ENCODE data around the gene ATP6V1E1. TPM values are rescaled to one million over a fixed set of nuclear protein-coding genes. Genes with fewer than 3 reads are reported as not detected.

The ATP6V1E1 gene
- total and polyA plus RNA-seq, 9 of the 15 experiments (the other 6 are each of a cell fraction or from before 2014, with no cell fraction given): 122 to 249 (median 179) TPM

DNA sequence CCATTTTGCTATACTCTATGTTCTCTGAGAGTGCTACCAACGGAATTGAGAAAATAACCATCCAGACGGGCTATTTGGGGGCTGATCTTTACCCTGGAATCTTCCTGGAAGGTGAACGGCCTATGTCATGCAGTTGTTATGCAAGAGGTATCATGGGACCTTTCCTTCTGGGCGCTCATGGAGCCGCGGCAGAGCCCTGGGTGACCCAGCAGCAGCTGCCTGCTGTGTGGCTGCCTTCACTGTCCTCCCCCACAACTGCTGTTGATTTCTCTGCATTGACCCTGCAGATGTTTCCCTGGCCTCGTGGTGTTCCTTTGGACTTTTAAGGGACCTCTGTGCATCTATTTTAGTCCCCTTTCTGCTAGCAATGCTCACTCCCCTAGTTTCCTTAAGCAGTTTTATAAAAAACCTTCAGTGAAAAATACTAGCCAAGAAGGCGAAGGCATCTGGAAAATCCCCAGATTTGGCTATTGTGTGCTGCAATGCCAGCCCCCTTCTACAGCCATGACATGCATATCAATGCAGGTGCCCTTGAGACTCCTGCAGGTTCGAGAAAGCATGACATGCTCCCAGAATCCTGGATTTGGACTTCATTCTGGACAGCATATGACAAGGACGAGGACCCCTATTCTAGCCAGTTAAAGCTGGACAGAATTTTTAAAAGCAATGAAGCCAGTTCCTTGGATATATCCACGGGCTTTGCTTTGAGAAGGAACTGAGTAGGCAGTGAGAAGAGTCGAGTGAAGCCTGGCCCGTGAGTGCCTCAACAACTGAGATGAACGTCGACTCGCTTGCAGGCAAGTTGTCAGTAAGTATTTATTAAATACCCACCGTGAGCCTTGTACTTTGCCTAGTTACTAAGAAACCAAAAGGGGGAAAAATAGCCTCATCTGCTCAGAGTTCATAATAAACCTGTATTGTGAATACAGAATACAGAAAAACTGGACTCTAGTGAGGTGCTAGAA lies 65.4 kb downstream of the ATP6V1E1 start, which contains the start of gene SLC25A18 (continued):
- TF ChIP-seq, protein P1, sequence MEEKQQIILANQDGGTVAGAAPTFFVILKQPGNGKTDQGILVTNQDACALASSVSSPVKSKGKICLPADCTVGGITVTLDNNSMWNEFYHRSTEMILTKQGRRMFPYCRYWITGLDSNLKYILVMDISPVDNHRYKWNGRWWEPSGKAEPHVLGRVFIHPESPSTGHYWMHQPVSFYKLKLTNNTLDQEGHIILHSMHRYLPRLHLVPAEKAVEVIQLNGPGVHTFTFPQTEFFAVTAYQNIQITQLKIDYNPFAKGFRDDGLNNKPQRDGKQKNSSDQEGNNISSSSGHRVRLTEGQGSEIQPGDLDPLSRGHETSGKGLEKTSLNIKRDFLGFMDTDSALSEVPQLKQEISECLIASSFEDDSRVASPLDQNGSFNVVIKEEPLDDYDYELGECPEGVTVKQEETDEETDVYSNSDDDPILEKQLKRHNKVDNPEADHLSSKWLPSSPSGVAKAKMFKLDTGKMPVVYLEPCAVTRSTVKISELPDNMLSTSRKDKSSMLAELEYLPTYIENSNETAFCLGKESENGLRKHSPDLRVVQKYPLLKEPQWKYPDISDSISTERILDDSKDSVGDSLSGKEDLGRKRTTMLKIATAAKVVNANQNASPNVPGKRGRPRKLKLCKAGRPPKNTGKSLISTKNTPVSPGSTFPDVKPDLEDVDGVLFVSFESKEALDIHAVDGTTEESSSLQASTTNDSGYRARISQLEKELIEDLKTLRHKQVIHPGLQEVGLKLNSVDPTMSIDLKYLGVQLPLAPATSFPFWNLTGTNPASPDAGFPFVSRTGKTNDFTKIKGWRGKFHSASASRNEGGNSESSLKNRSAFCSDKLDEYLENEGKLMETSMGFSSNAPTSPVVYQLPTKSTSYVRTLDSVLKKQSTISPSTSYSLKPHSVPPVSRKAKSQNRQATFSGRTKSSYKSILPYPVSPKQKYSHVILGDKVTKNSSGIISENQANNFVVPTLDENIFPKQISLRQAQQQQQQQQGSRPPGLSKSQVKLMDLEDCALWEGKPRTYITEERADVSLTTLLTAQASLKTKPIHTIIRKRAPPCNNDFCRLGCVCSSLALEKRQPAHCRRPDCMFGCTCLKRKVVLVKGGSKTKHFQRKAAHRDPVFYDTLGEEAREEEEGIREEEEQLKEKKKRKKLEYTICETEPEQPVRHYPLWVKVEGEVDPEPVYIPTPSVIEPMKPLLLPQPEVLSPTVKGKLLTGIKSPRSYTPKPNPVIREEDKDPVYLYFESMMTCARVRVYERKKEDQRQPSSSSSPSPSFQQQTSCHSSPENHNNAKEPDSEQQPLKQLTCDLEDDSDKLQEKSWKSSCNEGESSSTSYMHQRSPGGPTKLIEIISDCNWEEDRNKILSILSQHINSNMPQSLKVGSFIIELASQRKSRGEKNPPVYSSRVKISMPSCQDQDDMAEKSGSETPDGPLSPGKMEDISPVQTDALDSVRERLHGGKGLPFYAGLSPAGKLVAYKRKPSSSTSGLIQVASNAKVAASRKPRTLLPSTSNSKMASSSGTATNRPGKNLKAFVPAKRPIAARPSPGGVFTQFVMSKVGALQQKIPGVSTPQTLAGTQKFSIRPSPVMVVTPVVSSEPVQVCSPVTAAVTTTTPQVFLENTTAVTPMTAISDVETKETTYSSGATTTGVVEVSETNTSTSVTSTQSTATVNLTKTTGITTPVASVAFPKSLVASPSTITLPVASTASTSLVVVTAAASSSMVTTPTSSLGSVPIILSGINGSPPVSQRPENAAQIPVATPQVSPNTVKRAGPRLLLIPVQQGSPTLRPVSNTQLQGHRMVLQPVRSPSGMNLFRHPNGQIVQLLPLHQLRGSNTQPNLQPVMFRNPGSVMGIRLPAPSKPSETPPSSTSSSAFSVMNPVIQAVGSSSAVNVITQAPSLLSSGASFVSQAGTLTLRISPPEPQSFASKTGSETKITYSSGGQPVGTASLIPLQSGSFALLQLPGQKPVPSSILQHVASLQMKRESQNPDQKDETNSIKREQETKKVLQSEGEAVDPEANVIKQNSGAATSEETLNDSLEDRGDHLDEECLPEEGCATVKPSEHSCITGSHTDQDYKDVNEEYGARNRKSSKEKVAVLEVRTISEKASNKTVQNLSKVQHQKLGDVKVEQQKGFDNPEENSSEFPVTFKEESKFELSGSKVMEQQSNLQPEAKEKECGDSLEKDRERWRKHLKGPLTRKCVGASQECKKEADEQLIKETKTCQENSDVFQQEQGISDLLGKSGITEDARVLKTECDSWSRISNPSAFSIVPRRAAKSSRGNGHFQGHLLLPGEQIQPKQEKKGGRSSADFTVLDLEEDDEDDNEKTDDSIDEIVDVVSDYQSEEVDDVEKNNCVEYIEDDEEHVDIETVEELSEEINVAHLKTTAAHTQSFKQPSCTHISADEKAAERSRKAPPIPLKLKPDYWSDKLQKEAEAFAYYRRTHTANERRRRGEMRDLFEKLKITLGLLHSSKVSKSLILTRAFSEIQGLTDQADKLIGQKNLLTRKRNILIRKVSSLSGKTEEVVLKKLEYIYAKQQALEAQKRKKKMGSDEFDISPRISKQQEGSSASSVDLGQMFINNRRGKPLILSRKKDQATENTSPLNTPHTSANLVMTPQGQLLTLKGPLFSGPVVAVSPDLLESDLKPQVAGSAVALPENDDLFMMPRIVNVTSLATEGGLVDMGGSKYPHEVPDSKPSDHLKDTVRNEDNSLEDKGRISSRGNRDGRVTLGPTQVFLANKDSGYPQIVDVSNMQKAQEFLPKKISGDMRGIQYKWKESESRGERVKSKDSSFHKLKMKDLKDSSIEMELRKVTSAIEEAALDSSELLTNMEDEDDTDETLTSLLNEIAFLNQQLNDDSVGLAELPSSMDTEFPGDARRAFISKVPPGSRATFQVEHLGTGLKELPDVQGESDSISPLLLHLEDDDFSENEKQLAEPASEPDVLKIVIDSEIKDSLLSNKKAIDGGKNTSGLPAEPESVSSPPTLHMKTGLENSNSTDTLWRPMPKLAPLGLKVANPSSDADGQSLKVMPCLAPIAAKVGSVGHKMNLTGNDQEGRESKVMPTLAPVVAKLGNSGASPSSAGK (IDR thresholded peaks at IDR 0.05): no peak
- no peak for TF ChIP-seq TFAM (CRISPR knock-in tag; conservative IDR thresholded peaks at IDR 0.05)
- TF ChIP-seq ZNF436 (CRISPR knock-in tag; IDR thresholded peaks at IDR 0.05): no peak
- no peak for TF ChIP-seq NCOR1 (IDR thresholded peaks at IDR 0.05)
- no peak for TF ChIP-seq EZH2 (IDR thresholded peaks at IDR 0.05; ENCODE audit: borderline replicate concordance, low read depth, low read length)
